Hepatocyte (in vitro differentiated cells): Measurements from ENCODE around the gene EBP.

Source experiments
- CTCF ChIP-seq: fragments of 200-600 bp; sonication (generic); IDR thresholded peaks from 2 replicates; pipeline ENCODE4 v1.5.1; 2016; ENCODE audit warnings: antibody characterized with exemption, mild to moderate bottlenecking; ENCODE audit not compliant: poor library complexity
- EZH2 ChIP-seq: fragments of 200-600 bp; sonication (generic); IDR thresholded peaks from 2 replicates; pipeline ENCODE4 v1.6.1; 2016; ENCODE audit warnings: antibody characterized with exemption, mild to moderate bottlenecking, borderline replicate concordance

DNA sequence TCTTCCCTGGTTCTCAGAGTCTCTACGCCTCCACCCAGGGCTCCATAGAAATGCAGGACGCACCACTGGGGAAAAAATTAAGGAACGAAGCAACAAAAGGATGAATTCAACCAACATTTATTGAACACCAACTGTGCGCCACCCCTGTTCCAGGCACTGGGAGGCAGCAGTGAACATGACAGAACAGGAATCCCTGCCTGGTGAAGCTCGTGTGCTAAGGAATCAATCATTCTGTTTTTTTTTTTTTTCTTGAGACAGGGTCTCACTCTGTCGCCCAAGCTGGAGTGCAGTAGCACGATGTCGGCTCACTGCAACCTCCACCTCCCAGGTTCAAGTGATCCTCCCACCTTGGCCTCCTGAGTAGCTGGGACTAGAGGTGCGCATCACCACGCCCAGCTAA lies 47.5 kb upstream of the EBP start:
- TF ChIP-seq EZH2: no peak
- TF ChIP-seq CTCF: peak; percentile 4
